HG02973 (cell line): ENCODE results near the gene RASSF7.
"Not testable (repeated sequence)": the region's sequence is repeated elsewhere in the genome, so short reads cannot be mapped to it uniquely, and the experiment has no call there.

Experiments
- ATAC-seq: cut with Tn5 transposase; IDR thresholded peaks from one replicate; pipeline ENCODE4 v1.9.1; 2021; ENCODE audit warnings: moderate library complexity; ENCODE audit not compliant: unreplicated experiment

Gene RASSF7

GRCh38 chr11:563812-564578 lies 3.2 kb downstream of the RASSF7 start:
- ATAC-seq: no peak

DNA sequence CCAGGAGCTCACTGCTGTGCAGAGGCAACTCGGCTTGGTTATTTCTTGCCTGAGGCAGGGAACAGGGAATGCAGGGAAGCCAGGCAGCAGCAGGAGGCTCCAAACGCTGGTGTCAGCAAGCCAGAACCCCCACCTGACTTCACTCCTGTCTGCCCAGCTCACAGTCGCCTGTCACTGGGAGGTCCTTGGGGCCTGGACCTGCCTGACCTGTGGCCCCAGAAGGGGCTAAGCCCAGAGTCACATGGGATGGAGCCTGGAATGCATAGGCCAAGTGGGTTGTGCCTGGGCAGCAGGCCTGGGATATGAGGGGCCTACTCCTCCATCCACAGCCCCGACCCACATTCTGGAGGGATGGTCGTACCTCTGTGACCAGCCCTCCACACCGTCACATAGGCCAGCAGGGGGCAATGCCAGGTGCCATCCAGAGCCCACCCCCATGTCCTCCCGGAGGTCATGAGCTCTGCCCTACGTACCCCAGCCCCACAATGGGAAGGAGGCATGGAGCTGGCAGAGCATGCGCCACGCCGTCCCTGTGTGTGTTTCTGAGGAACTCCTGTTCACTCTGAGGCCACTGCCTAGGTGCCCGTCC lies 5.2 kb downstream of the RASSF7 start:
- no peak for ATAC-seq

DNA sequence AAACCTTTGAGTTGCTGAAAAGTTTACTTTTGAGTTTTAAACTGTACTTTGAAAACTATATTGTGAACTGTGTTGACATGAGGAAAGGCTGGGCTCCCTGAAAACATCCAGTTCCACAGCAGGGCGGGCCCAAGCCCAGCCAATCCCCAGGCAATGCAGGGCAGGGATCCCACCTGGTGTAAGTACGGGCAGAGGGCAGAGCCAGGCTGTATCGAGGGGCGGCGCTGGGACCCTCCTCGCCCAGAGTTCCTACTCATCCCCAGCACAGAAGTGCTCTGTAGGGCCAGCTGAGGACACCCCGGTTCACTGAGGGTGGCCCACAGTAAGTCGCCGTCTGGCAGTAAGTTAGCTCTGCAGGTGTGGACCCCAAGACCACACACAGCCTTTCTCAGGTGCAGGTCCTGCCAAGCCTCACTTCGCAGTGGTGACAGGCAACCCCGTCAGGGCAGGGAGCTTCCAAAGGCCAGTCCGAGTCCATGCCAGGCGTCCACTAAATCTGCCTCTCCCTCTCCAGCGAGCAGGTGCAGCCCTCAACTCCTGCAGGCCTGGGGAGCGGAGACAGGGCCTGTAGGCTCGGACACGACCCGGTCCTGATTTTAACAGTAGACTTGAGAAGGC lies 6.3 kb downstream of the RASSF7 start:
- no peak for ATAC-seq

- no peak for ATAC-seq
Measured at GRCh38 chr11:567629-568292, 7.0 kb downstream of the RASSF7 start.

DNA sequence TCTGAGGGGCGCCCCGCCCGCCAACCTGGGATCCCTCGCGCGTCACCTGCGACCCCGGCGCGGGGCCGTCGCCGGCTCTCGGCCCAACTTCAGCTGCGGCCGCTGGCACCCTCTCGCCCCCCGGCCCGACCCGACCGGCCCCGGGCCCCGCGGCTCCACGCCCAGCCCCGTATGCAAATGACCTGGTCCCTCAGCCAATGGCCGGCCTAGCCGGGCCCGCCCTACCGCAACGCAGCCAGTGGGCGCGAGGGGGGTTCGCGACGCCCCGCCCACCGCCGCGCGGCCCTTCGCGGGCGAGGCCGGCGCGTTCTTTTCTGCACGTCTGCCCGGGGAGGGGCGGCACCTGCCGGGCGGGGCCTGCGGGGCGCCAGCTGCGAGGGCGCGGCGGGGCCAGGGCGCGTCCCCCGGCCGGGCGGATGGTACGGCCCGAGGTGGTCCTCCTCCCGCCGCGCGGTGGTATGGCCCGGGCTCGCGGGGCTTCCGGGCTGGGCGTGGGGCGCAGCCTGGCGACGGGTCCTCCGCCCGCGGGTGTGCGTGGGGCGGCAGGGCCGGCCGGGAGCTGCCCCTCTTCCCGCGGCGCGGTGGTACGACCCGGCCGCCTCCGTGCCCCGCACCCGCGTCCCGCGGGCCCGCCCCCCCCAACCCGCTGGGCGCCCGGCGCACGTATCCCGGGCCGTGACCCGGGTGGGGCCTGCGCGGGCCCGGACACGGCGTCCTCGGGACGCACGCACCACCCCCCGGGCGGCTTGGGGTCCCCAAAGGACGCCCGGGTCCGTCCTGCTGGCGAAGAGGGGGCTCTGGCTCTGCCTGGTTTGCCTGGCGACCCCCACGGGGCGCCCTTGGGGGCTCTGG lies 7.8 kb downstream of the RASSF7 start:
- ATAC-seq: peak; percentile 73

GRCh38 chr11:569158-569885 lies 8.6 kb downstream of the RASSF7 start:
- ATAC-seq: no peak

DNA sequence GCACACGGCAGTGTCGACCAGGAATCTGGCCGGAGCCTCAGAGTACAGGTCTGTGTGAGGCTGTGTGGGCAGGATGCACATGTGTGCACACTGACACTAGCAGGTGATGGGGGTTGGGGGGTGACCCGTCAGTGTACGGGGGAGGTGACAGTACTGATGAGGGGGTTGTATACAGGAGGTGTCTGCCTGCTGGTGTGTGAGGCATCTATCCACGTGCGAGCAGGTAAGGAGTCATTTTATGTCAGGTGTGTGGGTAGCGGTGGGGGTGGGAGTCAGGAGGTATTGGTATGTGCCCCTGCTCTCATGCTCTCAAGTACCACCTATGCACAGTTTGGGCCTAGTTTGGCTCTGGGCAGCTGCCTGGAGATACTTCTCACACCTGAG lies 11.0 kb downstream of the RASSF7 start:
- no peak for ATAC-seq

DNA sequence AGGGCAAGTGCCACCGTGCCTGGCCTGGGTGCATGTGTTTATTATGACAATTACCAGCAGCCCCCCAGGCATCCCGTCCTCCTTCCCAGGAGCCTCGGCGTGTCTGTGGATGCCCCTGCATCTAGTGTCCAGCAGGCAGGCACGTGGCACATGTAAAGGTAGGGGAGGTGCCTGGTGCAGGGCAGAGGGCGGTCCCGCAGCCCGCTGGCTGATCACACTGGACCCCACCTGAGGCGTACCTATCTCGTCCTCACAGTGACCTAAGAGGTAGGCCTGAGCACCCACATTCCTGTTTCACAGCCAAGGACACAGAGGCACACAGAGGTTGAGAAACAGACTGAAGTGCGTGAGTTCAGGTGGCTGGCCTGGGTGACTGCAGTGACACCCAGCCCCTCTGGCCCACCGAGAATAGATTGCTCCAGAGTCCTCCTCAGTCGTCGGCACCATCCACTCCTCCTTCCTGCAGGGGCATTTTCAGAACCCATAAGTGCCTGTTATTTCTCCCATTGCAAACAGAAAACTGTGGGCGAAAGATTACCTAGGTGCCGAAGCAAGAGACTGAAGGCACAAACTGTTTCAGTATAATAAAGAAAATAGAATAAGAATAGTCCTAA lies 12.5 kb downstream of the RASSF7 start:
- no peak for ATAC-seq

DNA sequence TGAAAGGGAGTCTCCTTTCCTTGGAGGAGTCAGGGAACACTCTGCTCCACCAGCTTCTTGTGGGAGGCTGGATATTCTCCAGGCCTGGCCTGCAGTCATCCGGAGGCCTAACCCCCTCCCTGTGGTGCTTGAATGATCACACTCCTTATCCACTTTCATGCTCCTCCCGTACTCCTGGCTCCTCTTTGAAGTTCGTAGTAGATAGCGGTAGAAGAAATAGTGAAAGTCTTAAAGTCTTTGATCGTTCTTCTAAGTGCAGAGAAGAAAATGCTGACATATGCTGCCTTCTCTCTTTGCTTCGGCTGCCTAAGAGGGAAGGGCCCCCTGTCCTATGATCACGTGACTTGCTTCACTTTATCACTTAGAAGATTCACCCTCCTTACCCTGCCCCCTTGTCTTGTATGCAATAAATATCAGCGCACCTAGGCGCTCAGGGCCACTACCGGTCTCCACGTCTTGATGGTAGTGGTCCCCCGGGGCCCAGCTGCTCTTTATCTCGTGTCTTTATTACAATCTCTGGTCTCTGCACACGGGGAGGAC lies 13.3 kb downstream of the RASSF7 start:
- ATAC-seq: not testable (repeated sequence)

GRCh38 chr11:574632-575312 lies 14.0 kb downstream of the RASSF7 start:
- ATAC-seq: no peak

DNA sequence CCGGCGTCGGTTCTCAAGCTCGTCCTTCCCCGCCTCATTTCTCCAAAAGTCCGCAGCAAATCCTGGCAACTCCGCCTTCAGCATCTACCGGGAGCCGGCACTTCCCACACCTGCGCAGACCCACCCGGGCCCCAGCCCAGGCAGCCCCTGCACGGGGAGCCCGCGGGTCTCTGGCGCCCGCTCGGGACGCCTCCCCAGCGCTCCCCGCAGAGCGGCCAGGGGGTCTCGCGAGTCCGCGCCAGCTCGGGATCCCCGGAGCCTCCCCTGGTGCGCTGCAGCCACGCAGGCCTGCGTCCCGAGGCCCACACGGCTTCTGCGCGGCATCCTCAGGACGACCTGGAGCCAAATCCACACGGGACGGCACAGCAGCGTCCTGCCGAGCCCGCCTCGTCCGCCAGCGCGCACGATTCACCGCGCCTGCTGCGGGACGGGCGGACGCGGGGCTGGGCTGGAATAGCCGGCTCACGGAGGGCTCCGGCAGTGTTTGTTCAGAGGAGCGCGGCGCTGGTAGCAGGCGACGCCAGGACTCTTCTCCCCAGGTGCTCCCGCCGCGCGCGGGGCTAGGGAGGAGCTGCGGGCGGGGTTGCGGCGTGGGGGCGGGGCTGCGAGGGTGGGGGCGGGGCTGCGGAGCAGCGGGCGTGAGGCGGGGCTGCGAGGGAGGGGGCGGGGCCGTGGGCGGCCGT lies 14.7 kb downstream of the RASSF7 start:
- ATAC-seq: peak; percentile 31

- ATAC-seq: peak; percentile 72
Measured at GRCh38 chr11:575996-576768, 15.4 kb downstream of the RASSF7 start, which contains the start of gene PHRF1. TSS of gene PHRF1 (plus strand) at chr11:576470. CDS start at chr11:581513, 5,043 bp downstream.

GRCh38 chr11:576811-577610 lies 16.2 kb downstream of the RASSF7 start:
- ATAC-seq: no peak

DNA sequence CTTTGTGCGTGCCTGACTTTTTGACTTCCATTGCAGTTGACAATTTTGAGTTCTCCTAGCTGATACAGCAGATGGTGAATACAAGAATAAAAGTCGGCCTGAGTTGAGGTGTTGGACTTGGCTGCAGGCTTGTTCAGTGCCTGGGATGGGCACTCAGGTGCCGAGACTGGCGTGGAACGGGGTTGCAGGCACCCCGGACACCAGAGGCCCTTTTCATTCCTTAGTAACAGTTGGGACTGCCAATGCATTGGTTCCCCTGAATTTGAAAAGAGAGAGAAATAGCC lies 16.8 kb downstream of the RASSF7 start:
- no peak for ATAC-seq

DNA sequence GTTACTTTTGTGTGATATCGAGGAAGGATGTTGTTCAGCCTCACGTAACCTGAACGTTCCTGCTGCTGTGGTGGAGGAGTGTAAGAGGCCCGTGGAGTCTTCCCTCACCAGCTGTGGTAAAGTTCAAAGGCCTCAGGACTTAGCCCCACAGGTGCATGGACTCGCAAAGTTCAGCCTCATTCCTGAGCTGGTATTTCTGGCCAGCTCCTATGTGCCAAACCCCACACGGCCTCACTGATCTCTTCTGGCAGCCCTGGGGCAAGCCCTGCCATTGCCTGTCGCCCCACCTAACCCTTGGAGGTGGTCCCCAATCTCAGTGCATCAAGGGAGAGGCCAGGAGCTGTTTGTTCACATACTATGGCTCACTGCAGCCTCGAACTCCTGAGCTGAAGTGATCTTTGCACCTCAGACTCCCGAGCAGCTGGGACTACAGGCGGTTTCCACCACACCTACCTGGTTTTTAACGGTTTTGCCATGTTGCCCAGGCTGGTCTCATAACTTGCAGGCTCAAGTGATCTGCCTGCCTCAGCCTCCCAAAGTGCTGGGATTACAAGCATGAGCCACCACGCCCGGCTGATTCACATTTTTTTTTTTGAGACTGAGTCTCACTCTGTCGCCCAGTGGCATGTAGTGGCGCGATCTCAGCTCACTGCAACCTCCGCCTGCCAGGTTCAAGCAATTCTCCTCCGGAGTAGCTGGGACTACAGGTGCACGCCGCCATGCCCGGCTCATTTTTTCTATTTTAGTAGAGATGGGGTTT lies 17.7 kb downstream of the RASSF7 start:
- ATAC-seq: no peak
